GM12878 (cell line): ENCODE measurements around the gene NFAM1.

Source experiments
- ATF7 ChIP-seq: fragments of 450-650 bp; IDR thresholded peaks from 2 replicates; pipeline ENCODE4 v1.6.1; 2016; ENCODE audit warnings: low read depth, mild to moderate bottlenecking
- HDGF ChIP-seq: fragments of 450-650 bp; IDR thresholded peaks from 2 replicates; pipeline ENCODE4 v1.6.1; 2016; ENCODE audit warnings: antibody characterized with exemption
- POLR2A ChIP-seq: IDR thresholded peaks from 2 replicates; pipeline ENCODE4 v1.6.1; 2011; ENCODE audit warnings: low read depth, mild to moderate bottlenecking, low read length

DNA sequence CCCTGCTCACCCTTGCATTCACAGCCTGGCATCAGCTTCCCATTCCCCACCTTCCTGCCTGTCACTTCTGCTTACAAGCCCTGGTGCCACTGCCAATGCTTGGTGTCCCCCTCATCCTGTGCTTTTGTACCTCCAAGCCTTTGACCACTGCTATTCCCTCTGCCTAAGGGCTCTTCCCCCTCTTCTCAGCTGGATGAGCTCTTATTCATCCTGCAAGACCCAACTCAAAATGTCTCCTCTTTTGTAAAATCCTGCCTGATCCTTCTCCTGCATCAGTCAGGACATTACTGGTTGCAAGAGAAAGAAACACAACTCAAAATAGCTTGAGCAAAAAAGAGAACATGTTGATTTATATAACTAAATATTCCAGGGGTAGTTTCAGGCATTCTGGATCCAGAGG lies 94.8 kb downstream of the NFAM1 start:
- TF ChIP-seq ATF7 (no peak), HDGF (no peak), POLR2A (no peak)
